Glomerular visceral epithelial cell (primary cell): ENCODE data around the gene STS.
"Not testable (repeated sequence)": the region's sequence is repeated elsewhere in the genome, so short reads cannot be mapped to it uniquely, and the experiment has no call there.

Source experiments
- DNase-seq: peaks from one replicate; pipeline ENCODE4 v3.0.0-alpha.2; 2016; ENCODE audit errors: extremely low spot score

STS gene

GRCh38 chrX:7139202-7140081 is 8.1 kb upstream of the STS start:
- peak; percentile 24 for DNase-seq

DNA sequence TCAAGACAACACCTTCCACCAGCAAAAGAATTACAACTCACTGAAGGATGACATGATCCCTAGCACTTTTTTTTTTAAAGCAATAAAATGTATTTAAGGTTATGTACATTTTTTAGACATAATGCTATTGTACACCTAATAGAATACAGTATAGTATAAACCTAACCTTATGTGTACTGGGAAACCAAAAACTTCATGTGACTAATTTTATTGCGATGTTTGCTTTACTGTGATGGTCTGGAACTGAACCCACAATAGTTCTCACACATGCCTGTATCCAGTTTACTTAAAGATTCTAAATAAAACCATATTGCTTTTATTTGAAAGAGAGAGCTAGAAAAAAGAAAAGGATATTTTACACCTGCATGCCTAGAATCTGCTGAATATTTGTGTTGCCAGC is 4.4 kb upstream of the STS start:
- no peak for DNase-seq

DNA sequence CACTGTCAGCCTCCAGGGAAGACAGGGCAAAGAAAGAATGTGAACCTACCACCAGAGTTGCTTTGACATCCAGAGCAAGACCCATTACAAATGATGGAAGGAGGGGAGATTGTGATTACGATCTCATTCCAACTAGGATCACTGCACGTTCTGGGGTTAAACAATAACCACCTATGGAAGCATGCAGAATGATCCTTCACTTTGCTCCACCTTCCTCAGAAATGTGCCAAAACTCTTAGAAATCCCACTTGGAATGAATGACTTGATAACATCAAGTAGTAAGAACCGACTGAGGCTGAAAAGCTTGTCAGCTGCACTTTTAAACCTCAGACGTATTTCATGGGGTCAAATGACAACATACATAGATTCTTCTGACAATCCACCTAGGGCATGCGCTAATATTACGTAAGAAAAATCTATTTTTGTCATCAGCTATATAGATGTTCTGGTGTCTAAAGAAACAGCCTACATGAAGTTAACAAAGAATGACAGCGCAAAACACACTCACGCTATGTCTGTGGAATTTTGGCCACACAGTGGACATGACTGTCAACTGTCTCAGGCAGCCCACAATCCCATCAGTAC is 3.5 kb upstream of the STS start:
- DNase-seq = no peak

DNA sequence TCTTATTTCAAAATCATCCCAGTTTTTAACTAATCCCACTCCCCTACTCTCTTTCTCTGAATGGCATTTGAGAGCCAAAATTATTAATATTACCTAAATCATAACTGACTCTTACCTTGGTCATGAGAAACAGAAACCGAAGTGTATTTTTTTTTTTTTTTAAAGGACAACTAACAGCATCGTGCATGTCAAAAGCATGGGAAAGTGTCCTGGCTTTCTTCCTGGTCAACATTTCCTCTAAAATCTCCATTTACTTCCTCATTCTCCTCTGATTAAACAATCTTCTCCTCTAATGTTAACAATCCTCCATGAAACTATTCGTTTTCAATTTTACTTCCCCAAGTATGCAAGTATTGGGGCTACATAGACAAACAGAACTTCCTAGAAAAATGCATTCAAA is 2.1 kb upstream of the STS start:
- no peak for DNase-seq

DNA sequence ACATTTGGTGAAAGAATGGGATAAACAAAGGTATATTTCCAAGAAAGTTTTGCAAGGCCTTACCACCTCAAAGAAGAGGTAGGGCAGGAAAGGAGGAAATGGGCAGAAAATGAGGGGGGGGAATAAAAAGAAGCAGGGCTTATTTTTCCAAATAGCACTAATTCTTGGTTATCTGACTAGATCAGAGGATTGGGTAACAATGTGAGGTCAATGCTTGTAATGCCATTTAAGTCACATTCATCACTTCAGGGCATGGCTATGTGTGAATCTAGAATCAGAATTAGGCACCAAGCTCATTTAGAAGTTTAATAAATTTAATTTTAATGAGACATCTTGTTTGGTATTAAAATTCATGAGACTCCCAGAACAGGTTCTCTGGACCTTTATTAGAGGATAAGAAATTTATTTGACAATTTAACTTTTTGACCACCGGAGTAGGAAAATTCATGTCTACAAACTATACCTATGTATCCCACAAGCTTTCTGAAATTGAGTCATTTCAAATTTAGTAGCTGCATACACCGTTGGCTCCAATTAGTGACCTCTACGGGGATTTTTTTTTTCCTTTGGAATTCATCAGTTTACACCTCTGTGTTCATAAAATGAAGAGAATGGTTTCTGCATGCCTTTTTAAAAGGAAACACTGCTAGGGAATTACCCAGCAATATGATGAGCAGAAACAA is 1.4 kb upstream of the STS start:
- DNase-seq = no peak

- DNase-seq = peak; percentile 10
These were observed 654 bp upstream of the STS start for GRCh38 chrX:7146703-7147412.

DNA sequence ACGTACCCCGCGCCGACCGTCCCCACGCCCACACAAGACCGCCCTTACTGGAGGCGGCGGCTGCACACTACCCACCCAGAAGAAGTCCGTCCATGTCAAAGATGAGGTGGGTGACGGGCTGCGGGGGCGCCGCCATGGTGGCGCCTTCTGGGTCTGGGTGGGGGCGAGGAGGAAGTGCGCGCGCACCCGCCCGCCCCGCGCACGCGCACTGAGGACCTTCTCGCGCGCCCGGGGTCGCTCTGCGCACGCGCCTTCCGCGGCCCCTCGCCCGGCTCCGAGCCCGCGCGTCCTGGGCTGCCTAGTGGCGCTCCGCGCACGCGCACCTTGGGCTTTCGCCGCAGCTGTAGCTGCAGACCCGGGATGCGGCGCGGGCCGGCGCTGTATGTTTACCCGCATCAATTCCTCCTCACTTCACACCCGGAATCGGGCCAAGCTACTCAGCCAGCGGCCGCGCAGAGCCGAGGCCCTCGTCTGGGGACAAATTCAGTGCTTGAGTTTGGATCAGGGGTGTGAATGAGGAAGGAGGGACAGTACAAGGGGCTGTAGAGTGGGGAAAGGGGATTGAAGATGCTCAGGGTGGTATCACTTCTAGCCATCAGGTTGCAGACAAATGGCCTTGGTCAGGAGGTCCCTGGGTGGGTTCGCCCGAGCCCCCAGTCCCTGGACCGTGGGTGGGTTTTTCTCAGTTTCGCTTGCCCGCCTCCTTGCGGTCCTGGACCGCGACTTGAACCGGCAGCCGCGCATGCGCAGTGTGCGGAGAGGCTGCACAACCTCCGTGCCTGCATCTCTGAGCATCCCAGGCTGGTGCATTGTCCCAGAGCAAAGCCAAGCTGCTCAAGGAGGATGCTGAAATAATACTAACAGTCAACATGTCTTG is 704 bp downstream of the STS start, which contains the start of gene PUDP:
TSS of gene PUDP (minus strand) at position 176 of the 877 bp plus-strand sequence. CDS start at position 136, 40 bp downstream.
- DNase-seq = peak; percentile 84

GRCh38 chrX:7149411-7149810 is 1.9 kb downstream of the STS start:
- DNase-seq = no peak

DNA sequence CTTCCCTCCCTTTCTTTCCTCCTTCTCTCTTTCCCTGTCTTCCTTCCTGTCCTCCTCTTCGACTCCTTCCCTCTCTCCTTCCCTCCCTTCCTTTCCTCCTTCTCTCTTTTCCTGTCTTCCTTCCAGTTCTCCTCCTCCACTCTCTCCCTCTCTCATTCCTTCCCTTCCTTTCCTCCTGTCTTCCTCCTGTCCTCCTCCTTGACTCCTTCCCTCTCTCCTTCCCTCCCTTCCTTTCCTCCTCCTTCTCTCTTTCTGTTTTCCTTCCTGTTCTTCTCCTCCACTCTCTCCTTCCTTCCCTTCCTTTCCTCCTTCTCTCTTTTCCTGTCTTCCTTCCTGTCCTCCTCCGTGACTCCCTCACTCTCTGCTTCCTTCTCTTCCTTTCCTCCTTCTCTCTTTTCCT is 5.7 kb downstream of the STS start:
- no peak for DNase-seq

DNA sequence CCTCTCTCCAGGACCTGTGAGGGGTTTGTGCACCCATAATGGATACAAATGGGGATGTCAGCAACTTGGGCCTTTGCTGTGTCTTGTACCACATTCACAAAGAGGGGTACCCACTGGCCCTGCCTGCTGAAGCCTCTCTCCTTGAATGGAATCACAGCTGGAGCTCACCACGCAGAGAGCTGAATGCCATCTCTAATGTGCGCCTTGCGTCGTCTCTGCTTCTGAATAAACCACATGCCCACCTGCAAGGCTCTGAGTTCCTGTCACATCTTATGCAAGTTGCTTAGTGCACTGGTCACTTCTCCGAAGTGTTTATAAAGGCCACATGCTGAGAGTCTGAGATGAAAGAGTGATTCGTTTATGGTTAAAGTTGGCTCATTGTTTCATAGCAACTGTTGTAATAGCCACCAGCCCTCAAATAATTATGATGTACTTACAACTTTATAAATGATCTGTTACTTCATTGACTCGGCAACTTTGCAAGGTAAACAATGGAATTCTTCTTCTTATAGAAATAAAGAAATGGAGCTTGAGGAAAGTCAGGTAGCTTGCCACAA is 6.6 kb downstream of the STS start:
- DNase-seq = no peak

DNA sequence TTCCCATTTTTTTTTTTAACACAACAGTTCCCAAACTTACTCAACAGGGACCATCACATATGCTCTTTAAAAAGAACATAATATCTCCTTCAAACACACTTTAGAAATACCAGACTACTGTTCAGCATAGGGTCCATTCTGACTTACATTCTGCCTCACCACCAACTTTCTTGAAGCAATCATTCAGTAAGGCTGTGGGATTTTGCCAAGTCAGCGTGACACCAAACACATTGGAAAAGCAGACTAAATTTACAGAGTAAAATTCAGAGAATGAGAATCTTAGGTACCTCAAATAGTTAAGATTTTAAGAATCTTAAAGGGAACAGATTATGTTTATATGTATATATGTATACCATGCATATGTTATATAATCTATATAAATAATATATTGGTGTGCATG is 7.7 kb downstream of the STS start:
- DNase-seq = no peak

DNA sequence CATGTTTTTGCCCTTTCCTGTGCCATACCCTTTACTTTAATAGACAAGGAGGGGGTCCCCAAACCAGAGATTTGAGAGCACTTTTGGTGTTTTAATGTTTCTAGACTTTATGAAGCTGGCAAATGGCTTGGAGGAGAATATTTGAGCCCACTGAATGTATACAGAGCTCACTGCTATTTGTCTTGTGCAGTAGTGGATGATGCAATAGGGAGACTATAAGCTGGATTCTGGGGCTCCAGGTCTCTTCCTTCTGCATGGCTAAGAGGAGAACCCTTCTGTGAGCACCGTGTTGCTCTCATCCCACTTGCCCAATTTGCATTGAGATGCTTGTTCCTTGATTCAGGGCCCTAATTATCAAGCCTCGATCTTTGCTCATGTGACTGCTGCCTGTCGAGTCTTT is 9.4 kb downstream of the STS start:
- no peak for DNase-seq

GRCh38 chrX:7158468-7158990 is 11.0 kb downstream of the STS start:
- DNase-seq = peak; percentile 49

GRCh38 chrX:7159149-7159861 is 11.8 kb downstream of the STS start:
- DNase-seq = peak; percentile 62

- DNase-seq = no peak
These were observed 15.7 kb downstream of the STS start for GRCh38 chrX:7163146-7163677.

GRCh38 chrX:7164174-7164573 is 16.7 kb downstream of the STS start:
- no peak for DNase-seq

DNA sequence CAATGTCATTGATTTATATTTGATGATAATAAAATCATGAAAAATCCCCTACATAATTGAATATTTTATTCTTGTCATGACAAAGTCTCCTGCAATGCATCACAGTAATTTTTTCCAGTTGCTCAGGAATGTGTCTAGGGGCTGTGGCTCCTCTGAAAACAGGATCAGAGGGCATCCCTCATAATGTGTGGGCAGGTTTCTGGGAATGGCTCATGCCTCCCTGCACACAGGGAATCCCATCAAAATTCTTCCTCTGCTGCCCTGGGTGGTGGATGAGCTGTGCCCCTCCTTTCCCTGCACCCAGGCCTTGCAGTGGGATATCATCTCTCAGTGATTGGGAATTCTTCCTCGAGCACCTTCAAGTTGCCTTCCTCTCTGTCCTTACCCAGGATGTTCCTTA is 20.9 kb downstream of the STS start:
- DNase-seq = peak; percentile 67

GRCh38 chrX:7169627-7170026 is 22.1 kb downstream of the STS start:
- no peak for DNase-seq

DNA sequence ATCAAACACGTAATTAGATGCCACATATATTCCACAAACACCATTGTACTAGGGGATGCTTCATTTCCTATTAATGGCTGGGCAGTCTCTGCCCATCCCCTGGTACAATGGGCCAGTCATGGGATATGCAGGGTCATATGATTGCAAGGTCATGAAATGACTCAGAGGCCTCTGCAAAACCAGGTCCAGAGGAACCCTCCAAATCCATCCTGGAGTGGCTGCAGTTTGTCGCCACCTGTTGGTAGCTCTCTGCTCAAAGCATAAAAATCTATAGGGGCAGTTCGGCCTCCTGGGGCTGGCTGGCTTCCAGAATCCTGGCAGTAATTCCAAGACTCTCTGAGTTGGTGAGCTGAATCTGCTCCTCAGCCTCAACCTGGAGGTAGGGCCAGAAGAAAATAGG is 23.4 kb downstream of the STS start:
- DNase-seq = peak; percentile 27

DNA sequence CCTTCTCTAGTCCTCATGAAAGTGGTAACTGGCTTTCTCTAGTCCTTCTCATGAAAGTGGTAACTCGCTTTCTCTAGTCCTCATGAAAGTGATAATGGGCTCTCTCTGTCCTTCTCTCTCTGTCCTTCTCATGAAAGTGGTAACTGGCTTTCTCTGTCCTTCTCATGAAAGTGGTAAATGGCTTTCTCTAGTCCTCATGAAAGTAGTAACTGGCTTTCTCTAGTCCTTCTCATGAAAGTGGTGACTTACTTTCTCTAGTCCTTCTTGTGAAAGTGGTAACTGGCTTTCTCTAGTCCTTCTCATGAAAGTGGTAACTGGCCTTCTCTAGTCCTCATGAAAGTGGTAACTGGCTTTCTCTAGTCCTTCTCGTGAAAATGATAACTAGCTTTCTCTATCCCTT is 31.3 kb downstream of the STS start:
- DNase-seq = not testable (repeated sequence)
